WTC11 (cell line): ENCODE results near the gene GDA.

Experiments
- AFF4 ChIP-seq: sonication (generic); formaldehyde crosslinking; IDR thresholded peaks from 2 replicates; pipeline ENCODE4 v1.8.1; 2023; ENCODE audit warnings: mild to moderate bottlenecking, missing genetic modification reagents, borderline replicate concordance
- CREB1 ChIP-seq: sonication (generic); formaldehyde crosslinking; IDR thresholded peaks from 2 replicates; pipeline ENCODE4 v1.8.0; 2023; ENCODE audit warnings: mild to moderate bottlenecking, missing genetic modification reagents
- FOXP4 ChIP-seq: sonication (generic); formaldehyde crosslinking; IDR thresholded peaks from 2 replicates; pipeline ENCODE4 v1.8.0; 2022; ENCODE audit warnings: mild to moderate bottlenecking, missing genetic modification reagents
- HMGXB4 ChIP-seq: sonication (generic); formaldehyde crosslinking; IDR thresholded peaks from 2 replicates; pipeline ENCODE4 v1.8.1; 2023; ENCODE audit warnings: mild to moderate bottlenecking, moderate library complexity, missing genetic modification reagents
- IRF1 ChIP-seq: sonication (generic); formaldehyde crosslinking; IDR thresholded peaks from 2 replicates; pipeline ENCODE4 v1.8.0; 2023; ENCODE audit warnings: missing genetic modification reagents
- NFYB ChIP-seq: sonication (generic); formaldehyde crosslinking; conservative IDR thresholded peaks from 2 replicates; pipeline ENCODE4 v1.8.0; 2022; ENCODE audit warnings: low read depth, missing genetic modification reagents
- TCF7 ChIP-seq: sonication (generic); formaldehyde crosslinking; IDR thresholded peaks from 2 replicates; pipeline ENCODE4 v1.8.0; 2022; ENCODE audit warnings: mild to moderate bottlenecking, low read depth, missing genetic modification reagents, moderate library complexity
- TEAD4 ChIP-seq: sonication (generic); formaldehyde crosslinking; IDR thresholded peaks from 2 replicates; pipeline ENCODE4 v1.8.0; 2022; ENCODE audit warnings: mild to moderate bottlenecking, missing genetic modification reagents
- USF2 ChIP-seq: sonication (generic); formaldehyde crosslinking; IDR thresholded peaks from 2 replicates; pipeline ENCODE4 v1.8.1; 2023; ENCODE audit warnings: mild to moderate bottlenecking, missing genetic modification reagents, moderate library complexity
- ZBTB21 ChIP-seq: sonication (generic); formaldehyde crosslinking; IDR thresholded peaks from 2 replicates; pipeline ENCODE4 v1.8.1; 2023; ENCODE audit warnings: mild to moderate bottlenecking, missing genetic modification reagents, borderline replicate concordance
- ZNF263 ChIP-seq: sonication (generic); formaldehyde crosslinking; IDR thresholded peaks from 2 replicates; pipeline ENCODE4 v1.8.1; 2022; ENCODE audit warnings: low read depth, mild to moderate bottlenecking, moderate library complexity, missing genetic modification reagents
- TF ChIP-seq, protein P1 (sequence below): fragments of 200-600 bp; IDR thresholded peaks from 2 replicates; pipeline ENCODE4 v1.8.0; 2022; ENCODE audit warnings: antibody characterized with exemption
- TF ChIP-seq, protein P2 (sequence below): sonication (generic); formaldehyde crosslinking; IDR thresholded peaks from 2 replicates; pipeline ENCODE4 v1.8.0; 2022; ENCODE audit warnings: mild to moderate bottlenecking, missing genetic modification reagents

GRCh38 chr9:72217306-72217842, 68.1 kb downstream of the GDA start:
- TF ChIP-seq, protein P1, sequence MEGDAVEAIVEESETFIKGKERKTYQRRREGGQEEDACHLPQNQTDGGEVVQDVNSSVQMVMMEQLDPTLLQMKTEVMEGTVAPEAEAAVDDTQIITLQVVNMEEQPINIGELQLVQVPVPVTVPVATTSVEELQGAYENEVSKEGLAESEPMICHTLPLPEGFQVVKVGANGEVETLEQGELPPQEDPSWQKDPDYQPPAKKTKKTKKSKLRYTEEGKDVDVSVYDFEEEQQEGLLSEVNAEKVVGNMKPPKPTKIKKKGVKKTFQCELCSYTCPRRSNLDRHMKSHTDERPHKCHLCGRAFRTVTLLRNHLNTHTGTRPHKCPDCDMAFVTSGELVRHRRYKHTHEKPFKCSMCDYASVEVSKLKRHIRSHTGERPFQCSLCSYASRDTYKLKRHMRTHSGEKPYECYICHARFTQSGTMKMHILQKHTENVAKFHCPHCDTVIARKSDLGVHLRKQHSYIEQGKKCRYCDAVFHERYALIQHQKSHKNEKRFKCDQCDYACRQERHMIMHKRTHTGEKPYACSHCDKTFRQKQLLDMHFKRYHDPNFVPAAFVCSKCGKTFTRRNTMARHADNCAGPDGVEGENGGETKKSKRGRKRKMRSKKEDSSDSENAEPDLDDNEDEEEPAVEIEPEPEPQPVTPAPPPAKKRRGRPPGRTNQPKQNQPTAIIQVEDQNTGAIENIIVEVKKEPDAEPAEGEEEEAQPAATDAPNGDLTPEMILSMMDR: no peak
- TF ChIP-seq USF2 (CRISPR knock-in tag) (no peak), IRF1 (CRISPR knock-in tag) (no peak), ZNF263 (CRISPR knock-in tag) (no peak), TEAD4 (CRISPR knock-in tag) (no peak), AFF4 (no peak), FOXP4 (CRISPR knock-in tag) (no peak), TCF7 (CRISPR knock-in tag) (no peak), CREB1 (CRISPR knock-in tag) (no peak), HMGXB4 (CRISPR knock-in tag) (no peak), NFYB (CRISPR knock-in tag) (no peak), ZBTB21 (CRISPR knock-in tag) (no peak)
- TF ChIP-seq, protein P2, sequence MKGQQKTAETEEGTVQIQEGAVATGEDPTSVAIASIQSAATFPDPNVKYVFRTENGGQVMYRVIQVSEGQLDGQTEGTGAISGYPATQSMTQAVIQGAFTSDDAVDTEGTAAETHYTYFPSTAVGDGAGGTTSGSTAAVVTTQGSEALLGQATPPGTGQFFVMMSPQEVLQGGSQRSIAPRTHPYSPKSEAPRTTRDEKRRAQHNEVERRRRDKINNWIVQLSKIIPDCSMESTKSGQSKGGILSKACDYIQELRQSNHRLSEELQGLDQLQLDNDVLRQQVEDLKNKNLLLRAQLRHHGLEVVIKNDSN: no peak
